Ishikawa (cell line): ENCODE results near the gene KYAT1.

Experiments used
- TAF1 ChIP-seq: IDR thresholded peaks from 2 replicates; pipeline ENCODE4 v1.6.1; 2012; ENCODE audit warnings: low read depth, mild to moderate bottlenecking
- TF ChIP-seq, protein P1 (sequence below): IDR thresholded peaks from 2 replicates; pipeline ENCODE4 v1.6.1; 2012

DNA sequence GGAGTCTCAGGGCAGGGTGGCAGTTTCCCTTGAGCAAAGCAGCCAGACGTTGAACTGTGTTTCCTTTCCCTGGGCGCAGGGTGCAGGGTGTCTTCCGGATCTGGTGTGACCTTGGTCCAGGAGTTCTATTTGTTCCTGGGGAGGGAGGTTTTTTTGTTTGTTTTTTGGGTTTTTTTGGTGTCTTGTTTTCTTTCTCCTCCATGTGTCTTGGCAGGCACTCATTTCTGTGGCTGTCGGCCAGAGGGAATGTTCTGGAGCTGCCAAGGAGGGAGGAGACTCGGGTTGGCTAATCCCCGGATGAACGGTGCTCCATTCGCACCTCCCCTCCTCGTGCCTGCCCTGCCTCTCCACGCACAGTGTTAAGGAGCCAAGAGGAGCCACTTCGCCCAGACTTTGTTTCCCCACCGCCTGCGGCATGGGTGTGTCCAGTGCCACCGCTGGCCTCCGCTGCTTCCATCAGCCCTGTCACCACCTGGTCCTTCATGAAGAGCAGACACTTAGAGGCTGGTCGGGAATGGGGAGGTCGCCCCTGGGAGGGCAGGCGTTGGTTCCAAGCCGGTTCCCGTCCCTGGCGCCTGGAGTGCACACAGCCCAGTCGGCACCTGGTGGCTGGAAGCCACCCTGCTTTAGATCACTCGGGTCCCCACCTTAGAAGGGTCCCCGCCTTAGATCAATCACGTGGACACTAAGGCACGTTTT is 35.5 kb upstream of the KYAT1 start:
- TF ChIP-seq TAF1, result no peak
- TF ChIP-seq, protein P1, sequence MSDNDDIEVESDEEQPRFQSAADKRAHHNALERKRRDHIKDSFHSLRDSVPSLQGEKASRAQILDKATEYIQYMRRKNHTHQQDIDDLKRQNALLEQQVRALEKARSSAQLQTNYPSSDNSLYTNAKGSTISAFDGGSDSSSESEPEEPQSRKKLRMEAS, result peak; percentile 42; the same call in 1 of the 2 replicates
